ENCODE results near the gene ACAT2. TPM values are rescaled to one million over a fixed set of nuclear protein-coding genes. Genes with fewer than 3 reads are reported as not detected.

Gene ACAT2
- total RNA-seq, 1 donor from 2014 or later: 92.5 TPM

DNA sequence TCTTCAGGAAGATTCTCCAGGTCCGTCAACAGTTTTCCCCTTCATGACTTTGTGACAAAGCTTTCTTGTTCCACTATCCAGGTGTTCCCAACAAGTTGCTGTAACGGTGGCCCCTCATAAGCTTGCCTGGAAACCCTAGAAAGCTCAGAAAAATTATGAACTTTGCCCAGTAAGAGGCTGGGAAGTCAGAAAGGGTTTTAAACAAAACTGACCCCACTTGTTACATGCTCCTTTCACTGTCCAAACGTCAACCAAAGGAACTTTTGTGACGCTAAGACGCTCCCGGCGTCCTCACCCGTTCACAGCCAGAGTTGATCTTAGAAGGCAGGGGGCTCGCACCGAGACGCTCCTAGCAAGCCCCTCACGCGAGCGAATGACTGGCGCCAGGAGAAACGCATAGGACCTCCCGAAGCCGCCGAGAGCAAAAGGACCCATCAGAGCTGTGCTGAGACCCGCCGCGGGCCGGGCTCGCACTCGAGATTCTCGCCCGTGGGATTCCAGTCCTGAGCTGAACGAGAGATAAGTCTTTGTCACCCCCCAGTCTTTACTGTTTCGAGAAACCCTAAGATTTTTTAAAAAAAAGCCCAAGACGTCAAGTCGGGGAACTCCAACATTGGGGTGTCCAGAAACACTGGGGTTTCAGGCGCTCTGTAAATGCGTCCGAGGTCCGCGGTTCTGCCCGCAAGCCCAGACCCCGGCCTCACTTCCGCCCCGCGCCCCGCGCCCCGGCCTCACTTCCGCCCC lies 544 bp upstream of the ACAT2 start:
- H3K36me3 ChIP-seq: peaks cover 6% of the 10 kb centered on the region
- H3K79me2 ChIP-seq (ENCODE audit: low read depth): peaks cover 44% of the 10 kb centered on the region
- H2AFZ ChIP-seq (replicated peaks): peak overlapping the region; percentile 75
- peaks cover 4% of the 10 kb centered on the region for H3K27me3 Mint-ChIP-seq (ENCODE audit: insufficient read depth, low read depth)
- TF ChIP-seq, protein P1, sequence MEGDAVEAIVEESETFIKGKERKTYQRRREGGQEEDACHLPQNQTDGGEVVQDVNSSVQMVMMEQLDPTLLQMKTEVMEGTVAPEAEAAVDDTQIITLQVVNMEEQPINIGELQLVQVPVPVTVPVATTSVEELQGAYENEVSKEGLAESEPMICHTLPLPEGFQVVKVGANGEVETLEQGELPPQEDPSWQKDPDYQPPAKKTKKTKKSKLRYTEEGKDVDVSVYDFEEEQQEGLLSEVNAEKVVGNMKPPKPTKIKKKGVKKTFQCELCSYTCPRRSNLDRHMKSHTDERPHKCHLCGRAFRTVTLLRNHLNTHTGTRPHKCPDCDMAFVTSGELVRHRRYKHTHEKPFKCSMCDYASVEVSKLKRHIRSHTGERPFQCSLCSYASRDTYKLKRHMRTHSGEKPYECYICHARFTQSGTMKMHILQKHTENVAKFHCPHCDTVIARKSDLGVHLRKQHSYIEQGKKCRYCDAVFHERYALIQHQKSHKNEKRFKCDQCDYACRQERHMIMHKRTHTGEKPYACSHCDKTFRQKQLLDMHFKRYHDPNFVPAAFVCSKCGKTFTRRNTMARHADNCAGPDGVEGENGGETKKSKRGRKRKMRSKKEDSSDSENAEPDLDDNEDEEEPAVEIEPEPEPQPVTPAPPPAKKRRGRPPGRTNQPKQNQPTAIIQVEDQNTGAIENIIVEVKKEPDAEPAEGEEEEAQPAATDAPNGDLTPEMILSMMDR (IDR thresholded peaks at IDR 0.05): no peak
- TF ChIP-seq EZH2phosphoT487 (IDR thresholded peaks at IDR 0.05) (no peak), EZH2 (IDR thresholded peaks at IDR 0.05) (no peak)
- H3K9me3 ChIP-seq (ENCODE audit: low read depth): no peaks in the 10 kb centered on the region
- H3K27ac Mint-ChIP-seq: peak overlapping the region; percentile 95
- peak overlapping the region; percentile 80 for H3K4me2 ChIP-seq
- peak; percentile 68 for DNase-seq (ENCODE audit: low spot score)
- no peaks in the 10 kb centered on the region for H3K27me3 ChIP-seq
- peak overlapping the region; percentile 96 for H3K27ac ChIP-seq
- peaks cover 21% of the 10 kb centered on the region for H3K4me1 ChIP-seq
- H3K36me3 Mint-ChIP-seq: peaks cover 38% of the 10 kb centered on the region
- peaks cover 32% of the 10 kb centered on the region for H3K4me1 Mint-ChIP-seq
- H3K9ac ChIP-seq: peak overlapping the region; percentile 53
- H3K4me3 ChIP-seq: peak overlapping the region; percentile 57
- H3F3A ChIP-seq (ENCODE audit: low read depth): peaks cover 52% of the 10 kb centered on the region
- H4K20me1 ChIP-seq (ENCODE audit: low read depth): no peaks in the 10 kb centered on the region
- no peaks in the 10 kb centered on the region for H3K9me3 Mint-ChIP-seq
- H3K4me3 Mint-ChIP-seq: peak overlapping the region; percentile 93

DNA sequence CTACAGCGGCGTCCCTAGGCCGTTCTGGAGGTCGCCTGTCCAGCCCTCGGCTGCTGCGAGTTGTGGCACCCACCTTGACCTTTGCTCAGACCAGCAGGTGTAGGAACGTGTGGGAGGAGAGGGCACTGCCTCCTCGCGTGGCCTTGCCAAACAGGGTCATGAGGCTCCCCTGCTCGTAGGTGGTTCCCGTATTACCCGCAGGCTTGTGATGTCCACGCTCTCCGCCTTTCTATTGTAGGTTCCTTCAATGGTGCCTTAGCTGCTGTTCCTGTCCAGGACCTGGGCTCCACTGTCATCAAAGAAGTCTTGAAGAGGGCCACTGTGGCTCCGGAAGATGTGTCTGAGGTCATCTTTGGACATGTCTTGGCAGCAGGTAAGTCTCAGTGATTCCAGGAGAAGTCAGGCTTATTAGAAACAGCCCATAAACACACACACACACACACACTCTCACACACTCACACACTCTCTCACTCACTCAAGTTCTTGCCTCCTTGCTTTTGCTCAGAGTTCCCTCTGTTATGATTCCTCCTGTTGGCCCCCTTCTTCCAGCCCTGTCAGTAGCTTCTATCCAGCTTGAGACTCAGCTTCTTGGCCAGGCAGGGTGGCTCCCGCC lies 942 bp downstream of the ACAT2 start:
- peaks cover 4% of the 10 kb centered on the region for H3K27me3 Mint-ChIP-seq (ENCODE audit: insufficient read depth, low read depth)
- peaks cover 7% of the 10 kb centered on the region for H3K36me3 ChIP-seq
- peaks cover 44% of the 10 kb centered on the region for H3K36me3 Mint-ChIP-seq
- no peaks in the 10 kb centered on the region for H3K27me3 ChIP-seq
- H3F3A ChIP-seq (ENCODE audit: low read depth): peaks cover 43% of the 10 kb centered on the region
- H3K79me2 ChIP-seq (ENCODE audit: low read depth): peaks cover 58% of the 10 kb centered on the region
- peaks cover 21% of the 10 kb centered on the region for H3K4me1 ChIP-seq
- H3K27ac ChIP-seq: peak overlapping the region; percentile 60
- H3K4me3 ChIP-seq: peak overlapping the region; percentile 57
- DNase-seq (ENCODE audit: low spot score): peak; percentile 28
- H3K4me3 Mint-ChIP-seq: peak overlapping the region; percentile 96
- H2AFZ ChIP-seq (replicated peaks): no peak overlapping the region
- H3K4me1 Mint-ChIP-seq: peaks cover 32% of the 10 kb centered on the region
- H3K9ac ChIP-seq: peak overlapping the region; percentile 36
- H3K27ac Mint-ChIP-seq: peak overlapping the region; percentile 83
- no peaks in the 10 kb centered on the region for H3K9me3 Mint-ChIP-seq
- H3K4me2 ChIP-seq: peak overlapping the region; percentile 91
- no peaks in the 10 kb centered on the region for H3K9me3 ChIP-seq (ENCODE audit: low read depth)
- no peaks in the 10 kb centered on the region for H4K20me1 ChIP-seq (ENCODE audit: low read depth)
- TF ChIP-seq EZH2 (IDR thresholded peaks at IDR 0.05): no peak
- TF ChIP-seq EZH2phosphoT487 (IDR thresholded peaks at IDR 0.05): no peak
- TF ChIP-seq, protein P1 (IDR thresholded peaks at IDR 0.05): no peak

DNA sequence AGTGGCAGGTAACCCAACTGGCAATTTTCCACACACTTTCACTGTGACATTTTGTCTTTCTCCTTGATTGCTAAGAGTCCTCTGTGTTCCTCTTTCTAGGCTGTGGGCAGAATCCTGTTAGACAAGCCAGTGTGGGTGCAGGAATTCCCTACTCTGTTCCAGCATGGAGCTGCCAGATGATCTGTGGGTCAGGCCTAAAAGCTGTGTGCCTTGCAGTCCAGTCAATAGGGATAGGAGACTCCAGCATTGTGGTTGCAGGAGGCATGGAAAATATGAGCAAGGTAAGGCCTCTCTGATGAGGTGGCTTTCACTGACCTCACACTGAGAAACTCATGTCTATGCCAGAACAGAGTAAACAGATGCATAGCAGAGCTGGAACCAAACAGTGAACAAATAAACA lies 5.1 kb downstream of the ACAT2 start:
- Histone ChIP-seq H3K4me3 (no peak overlapping the region), H3K4me1 (peaks cover 7% of the 10 kb centered on the region), H4K20me1 (ENCODE audit: low read depth) (no peaks in the 10 kb centered on the region), H3K9me3 (ENCODE audit: low read depth) (peaks cover 6% of the 10 kb centered on the region), H3K4me2 (no peak overlapping the region), H3K27me3 (no peaks in the 10 kb centered on the region), H3K9ac (no peak overlapping the region), H3F3A (ENCODE audit: low read depth) (peaks cover 7% of the 10 kb centered on the region), H3K27ac (no peak overlapping the region), H3K36me3 (peaks cover 35% of the 10 kb centered on the region), H3K79me2 (ENCODE audit: low read depth) (peaks cover 57% of the 10 kb centered on the region), H2AFZ (replicated peaks) (no peak overlapping the region)
- H3K27ac Mint-ChIP-seq: no peak overlapping the region
- peaks cover 17% of the 10 kb centered on the region for H3K4me1 Mint-ChIP-seq
- no peak for DNase-seq (ENCODE audit: low spot score)
- peaks cover 4% of the 10 kb centered on the region for H3K27me3 Mint-ChIP-seq (ENCODE audit: insufficient read depth, low read depth)
- no peak overlapping the region for H3K4me3 Mint-ChIP-seq
- TF ChIP-seq, protein P1 (IDR thresholded peaks at IDR 0.05): no peak
- TF ChIP-seq EZH2 (IDR thresholded peaks at IDR 0.05) (no peak), EZH2phosphoT487 (IDR thresholded peaks at IDR 0.05) (no peak)
- peaks cover 59% of the 10 kb centered on the region for H3K36me3 Mint-ChIP-seq
- peaks cover 3% of the 10 kb centered on the region for H3K9me3 Mint-ChIP-seq
